Esophagus squamous epithelium (tissue), 4 donors: Measurements from ENCODE around the gene ZNF414.

Experiments
- POLR2A ChIP-seq, 4 donors: fragments of 450-650 bp; IDR thresholded peaks; one replicate each; pipeline ENCODE4 v1.6.1; 2017; ENCODE audit warnings: antibody characterized with exemption in 4 of 4, mild to moderate bottlenecking in 4 of 4, moderate library complexity in 3 of 4
- TF ChIP-seq, protein P1 (sequence below), 6 experiments: fragments of 450-650 bp in 4 of 6; fragments of 200-600 bp in 2 of 6; sonication (generic) in 2 of 6; IDR thresholded peaks; one replicate each; pipeline ENCODE4 v1.5.1; 2016 to 2019; ENCODE audit warnings: antibody characterized with exemption in 6 of 6, mild to moderate bottlenecking in 4 of 6, moderate library complexity in 4 of 6

DNA sequence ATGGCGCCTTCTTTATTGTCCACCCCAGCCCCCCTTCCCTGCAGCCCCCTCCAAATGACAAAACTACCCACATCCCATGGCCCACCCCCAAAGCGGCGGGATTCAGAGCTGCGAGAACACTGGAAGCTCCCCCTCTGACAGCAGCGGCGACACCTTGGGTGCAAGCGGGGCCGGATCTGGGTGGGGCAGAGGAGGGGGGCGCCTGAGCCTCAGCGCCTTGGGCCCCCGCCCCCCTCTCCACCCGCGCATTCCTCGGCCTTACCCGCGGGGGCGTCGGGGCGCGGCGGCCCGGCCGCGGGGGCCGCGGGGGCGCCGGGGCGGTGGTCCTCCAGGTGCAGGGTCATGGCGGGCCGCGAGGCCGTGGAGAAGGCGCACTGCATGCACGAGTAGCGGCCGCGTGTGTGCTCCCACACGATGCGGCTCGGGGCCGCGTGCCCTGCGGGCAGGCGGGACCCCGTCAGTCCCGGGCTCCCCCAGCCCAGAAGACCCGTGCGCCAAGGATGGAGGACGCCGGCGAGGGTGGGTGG, 3.3 kb downstream of the ZNF414 start:
- no peak for TF ChIP-seq POLR2A (IDR thresholded peaks at IDR 0.05)
- TF ChIP-seq, protein P1, sequence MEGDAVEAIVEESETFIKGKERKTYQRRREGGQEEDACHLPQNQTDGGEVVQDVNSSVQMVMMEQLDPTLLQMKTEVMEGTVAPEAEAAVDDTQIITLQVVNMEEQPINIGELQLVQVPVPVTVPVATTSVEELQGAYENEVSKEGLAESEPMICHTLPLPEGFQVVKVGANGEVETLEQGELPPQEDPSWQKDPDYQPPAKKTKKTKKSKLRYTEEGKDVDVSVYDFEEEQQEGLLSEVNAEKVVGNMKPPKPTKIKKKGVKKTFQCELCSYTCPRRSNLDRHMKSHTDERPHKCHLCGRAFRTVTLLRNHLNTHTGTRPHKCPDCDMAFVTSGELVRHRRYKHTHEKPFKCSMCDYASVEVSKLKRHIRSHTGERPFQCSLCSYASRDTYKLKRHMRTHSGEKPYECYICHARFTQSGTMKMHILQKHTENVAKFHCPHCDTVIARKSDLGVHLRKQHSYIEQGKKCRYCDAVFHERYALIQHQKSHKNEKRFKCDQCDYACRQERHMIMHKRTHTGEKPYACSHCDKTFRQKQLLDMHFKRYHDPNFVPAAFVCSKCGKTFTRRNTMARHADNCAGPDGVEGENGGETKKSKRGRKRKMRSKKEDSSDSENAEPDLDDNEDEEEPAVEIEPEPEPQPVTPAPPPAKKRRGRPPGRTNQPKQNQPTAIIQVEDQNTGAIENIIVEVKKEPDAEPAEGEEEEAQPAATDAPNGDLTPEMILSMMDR (IDR thresholded peaks at IDR 0.05) = no peak
